CD4-positive, alpha-beta T cell treated with Interferon gamma for 1 hour (primary cell): ENCODE measurements around the gene CD19.
A peak's percentile ranks its signal among the peaks of the same experiment; 100 is the strongest.
"Not testable (repeated sequence)": the region's sequence is repeated elsewhere in the genome, so short reads cannot be mapped to it uniquely, and the experiment has no call there.

Experiments
- DNase-seq: peaks from one replicate; pipeline ENCODE4 v3.0.0-alpha.2; 2020

CD19 gene

GRCh38 chr16:28931801-28932225 lies at the start of gene CD19:
Gene CD19, plus strand, starts transcription at chr16:28931971. Its CDS starts 30 bp downstream, at chr16:28932001.
- peak; percentile 25 for DNase-seq

GRCh38 chr16:28882551-28883160 lies 49.1 kb upstream of the CD19 start:
- no peak for DNase-seq

DNA sequence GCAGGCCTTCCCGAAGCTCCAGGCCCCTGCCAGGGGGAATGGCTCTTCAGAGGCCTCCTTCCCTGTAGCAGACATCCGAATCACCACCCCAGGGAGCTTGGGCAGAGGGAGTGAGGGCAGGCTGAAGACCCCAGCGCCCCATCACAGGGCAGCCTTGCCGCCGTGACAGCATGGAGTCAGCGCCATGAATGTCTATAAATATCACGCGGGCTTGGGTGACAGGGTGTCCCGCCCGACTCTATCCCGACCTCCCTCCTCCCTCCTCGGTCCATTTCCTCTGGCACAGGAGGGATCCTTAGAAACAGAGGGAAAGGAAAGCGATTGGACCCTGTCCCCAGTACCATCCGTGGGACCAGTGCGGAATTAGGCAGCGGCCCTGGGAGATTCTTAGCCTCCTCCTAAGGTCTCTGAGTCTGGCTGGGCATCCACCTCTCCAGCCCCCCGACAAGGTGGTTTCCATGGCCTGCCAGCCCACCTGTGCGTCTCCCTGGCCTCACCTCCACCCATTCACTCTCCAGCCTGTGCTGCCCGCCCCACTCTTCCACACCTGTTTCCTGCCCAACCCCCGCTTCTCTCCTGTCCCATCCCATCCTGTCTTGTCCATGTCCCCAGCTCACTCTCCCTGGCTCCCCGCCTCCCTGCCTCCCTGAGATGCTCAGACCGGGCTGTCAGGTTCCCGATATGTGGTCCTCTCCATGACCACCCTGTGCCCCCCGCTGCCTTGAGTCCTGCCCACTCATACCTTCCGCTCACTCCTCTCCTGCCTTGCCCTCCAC lies 48.4 kb upstream of the CD19 start:
- no peak for DNase-seq

DNA sequence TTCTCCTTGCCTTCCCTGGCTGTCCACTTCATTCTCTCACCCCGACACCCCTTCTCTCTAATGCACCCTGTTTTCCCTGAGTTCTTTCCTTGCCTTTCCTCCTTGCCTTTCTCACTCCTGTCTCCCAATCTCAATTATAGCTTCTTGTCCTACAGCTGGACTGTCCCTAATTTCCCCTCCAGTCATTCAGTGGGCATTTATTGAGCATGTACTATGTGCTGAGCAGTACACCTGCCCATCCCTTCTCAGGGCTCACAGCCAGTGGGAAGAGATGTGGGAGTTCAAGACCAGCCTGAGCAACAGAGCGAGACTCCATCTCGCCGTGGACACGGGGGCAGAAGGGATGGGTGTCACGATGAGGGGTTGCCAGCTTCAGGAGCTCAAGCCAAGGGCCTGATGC lies 47.7 kb upstream of the CD19 start:
- DNase-seq = no peak

- no peak for DNase-seq
Observed at GRCh38 chr16:28886945-28887344, 44.8 kb upstream of the CD19 start.

DNA sequence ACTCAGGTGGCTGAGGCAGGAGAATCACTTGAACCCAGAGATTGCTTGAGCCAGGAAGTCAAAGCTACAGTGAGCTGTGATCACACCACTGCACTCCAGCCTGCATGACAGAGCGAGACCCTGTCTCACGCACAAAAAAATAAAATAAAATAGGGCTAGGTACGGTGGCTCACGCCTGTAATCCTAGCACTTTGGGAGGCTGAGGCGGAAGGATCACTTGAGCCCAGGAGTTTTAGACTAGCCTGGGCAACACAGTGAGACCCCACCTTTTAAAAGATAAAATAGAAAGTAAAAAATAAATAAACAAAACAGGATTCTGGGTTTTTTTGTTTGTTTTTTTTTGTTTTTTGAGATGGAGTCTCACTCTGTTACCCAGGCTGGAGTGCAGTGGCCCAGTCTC lies 41.4 kb upstream of the CD19 start:
- DNase-seq = not testable (repeated sequence)

GRCh38 chr16:28891964-28892890 lies 39.5 kb upstream of the CD19 start:
- no peak for DNase-seq

GRCh38 chr16:28893291-28893690 lies 38.5 kb upstream of the CD19 start:
- DNase-seq = no peak

GRCh38 chr16:28895609-28896008 lies 36.2 kb upstream of the CD19 start:
- no peak for DNase-seq

GRCh38 chr16:28897826-28898225 lies 33.9 kb upstream of the CD19 start:
- DNase-seq = no peak

GRCh38 chr16:28898266-28898665 lies 33.5 kb upstream of the CD19 start:
- no peak for DNase-seq

- DNase-seq = no peak
Observed at GRCh38 chr16:28898942-28899341, 32.8 kb upstream of the CD19 start.

GRCh38 chr16:28899882-28900590 lies 31.7 kb upstream of the CD19 start:
- DNase-seq = no peak

GRCh38 chr16:28900601-28901000 lies 31.2 kb upstream of the CD19 start:
- DNase-seq = no peak

- no peak for DNase-seq
Observed at GRCh38 chr16:28901862-28902261, 29.9 kb upstream of the CD19 start.

- no peak for DNase-seq
Observed at GRCh38 chr16:28902909-28903308, 28.9 kb upstream of the CD19 start.

DNA sequence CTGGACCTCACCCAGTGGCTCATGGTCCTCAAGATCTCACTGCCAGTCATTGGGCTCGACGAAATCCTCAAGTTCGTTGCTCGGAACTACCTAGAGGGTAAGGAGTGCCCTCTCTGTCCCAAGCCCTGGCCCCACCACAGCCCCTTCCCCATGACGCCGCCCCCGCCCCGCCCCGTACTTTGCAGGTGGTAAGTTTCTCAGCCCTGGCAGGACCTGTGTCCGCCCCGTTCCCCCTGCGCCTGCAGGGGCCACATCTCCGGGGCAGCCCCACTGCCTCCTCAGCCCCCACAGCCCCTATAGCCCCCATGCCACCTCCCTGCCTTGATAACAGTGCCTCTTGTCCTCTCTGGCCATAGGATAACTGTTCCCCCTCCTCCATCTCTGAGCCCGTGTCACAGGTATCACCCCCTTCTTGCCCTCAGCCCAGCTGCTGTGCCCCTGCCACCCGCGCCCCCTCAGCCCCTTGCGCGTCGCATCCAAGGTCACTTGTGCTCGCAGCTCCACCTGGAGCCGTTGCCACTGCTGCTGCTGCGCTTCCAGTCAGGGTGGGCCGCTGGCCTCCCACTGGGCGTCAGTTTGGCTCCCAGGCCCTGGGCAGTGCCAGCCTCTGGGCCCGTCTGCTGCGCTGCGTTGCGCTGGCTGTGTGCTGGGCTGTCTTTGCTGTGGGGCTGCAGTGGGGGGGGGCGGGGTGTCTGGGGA lies 28.3 kb upstream of the CD19 start:
- DNase-seq = no peak

- no peak for DNase-seq
Observed at GRCh38 chr16:28904363-28904762, 27.4 kb upstream of the CD19 start.

DNA sequence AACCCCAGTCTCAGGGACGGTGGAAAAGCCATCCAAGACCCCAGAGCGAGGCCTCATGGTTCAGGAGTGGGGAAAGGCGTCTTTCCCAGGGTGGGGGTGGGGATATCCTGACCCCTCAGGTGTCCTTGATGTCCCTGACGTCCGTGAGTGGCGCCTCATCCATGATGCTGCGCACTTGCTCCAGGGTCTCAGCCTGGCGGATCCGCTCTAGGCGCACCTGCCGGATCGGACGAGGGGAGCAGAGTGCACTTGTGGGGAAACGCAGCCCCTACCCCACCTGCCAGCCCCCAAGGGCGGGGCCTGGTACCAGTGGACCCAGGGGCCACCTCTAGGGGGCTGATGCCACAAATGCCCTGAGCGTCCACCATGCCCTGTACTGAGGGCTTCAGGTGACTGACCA lies 26.9 kb upstream of the CD19 start:
- DNase-seq = no peak

- DNase-seq = no peak
Observed at GRCh38 chr16:28905229-28905754, 26.5 kb upstream of the CD19 start.

DNA sequence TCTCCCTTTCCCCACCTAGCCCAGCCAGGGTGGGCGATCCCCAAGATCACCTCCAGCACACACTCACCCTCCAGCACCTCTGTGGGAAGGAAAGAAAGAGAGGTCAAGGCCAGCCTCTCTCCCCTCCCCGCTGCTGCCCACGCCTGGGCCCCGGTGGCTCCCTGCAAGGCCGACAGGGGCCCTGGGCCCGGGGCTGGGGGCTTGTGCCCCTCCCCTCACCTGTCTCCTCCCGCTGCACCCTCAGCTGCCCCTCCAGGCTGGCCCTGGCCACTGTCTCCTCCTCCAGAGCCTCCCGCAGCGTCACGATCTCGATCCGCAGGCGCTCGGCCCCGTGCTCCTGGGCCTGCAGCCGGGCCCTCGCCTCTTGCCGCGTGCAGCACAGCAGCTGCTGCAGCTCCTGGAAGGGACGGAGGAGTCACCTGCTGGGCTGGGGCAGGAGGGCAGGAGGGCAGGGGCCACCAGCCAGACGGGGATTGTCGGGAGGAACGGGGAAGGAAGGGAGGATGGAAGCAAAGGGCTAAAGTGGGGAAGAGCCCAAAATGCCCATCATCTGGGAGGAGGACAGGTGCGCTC lies 25.9 kb upstream of the CD19 start:
- DNase-seq = no peak
